B cell (primary cell): ENCODE measurements around the gene FYN. TPM values are rescaled to one million over a fixed set of nuclear protein-coding genes. Genes with fewer than 3 reads are reported as not detected.

Source experiments
- ATAC-seq: fragments of 200-7000 bp; cut with Tn5 transposase; one replicate; pipeline ENCODE4 v1.10.0; 2021; ENCODE audit warnings: low read depth, mild to moderate bottlenecking, moderate number of reproducible peaks, moderate library complexity
- CTCF ChIA-PET: fragments of 350-600 bp; sonication (Branson Sonifier 250); formaldehyde crosslinking; loops from one replicate; lab custom pipeline; 2021; ENCODE audit warnings: antibody characterized with exemption, inconsistent platforms; lab: Charles Lee
- POLR2A ChIA-PET: fragments of 350-600 bp; sonication (Branson Sonifier 250); formaldehyde crosslinking; loops from one replicate; lab custom pipeline; 2021; ENCODE audit warnings: antibody characterized with exemption; lab: Charles Lee
- DNase-seq: peaks from one replicate; pipeline ENCODE4 v3.0.0; 2013
- H2AFZ ChIP-seq: 2 replicates; pipeline ENCODE4 v1.6.1; 2012; ENCODE audit warnings: mild to moderate bottlenecking, low read depth, low read length; ENCODE audit not compliant: insufficient read depth, poor library complexity, severe bottlenecking
- H3K27ac ChIP-seq, 2 donors: 1 replicate in 1 of 2; 2 replicates in 1 of 2; pipeline ENCODE4 v1.5.1; 2012 to 2013; ENCODE audit warnings: low read length in 2 of 2, mild to moderate bottlenecking in 2 of 2, moderate library complexity in 1 of 2
- H3K27me3 ChIP-seq, 4 experiments: fragments of 200-600 bp in 1 of 4; sonication (generic) in 1 of 4; replicated peaks in 1 of 4; 1 replicate in 2 of 4; 2 replicates in 2 of 4; pipeline versions ENCODE4 v1.6.1 to v1.7.0; 2013 to 2016; ENCODE audit warnings: low read length in 3 of 4, mild to moderate bottlenecking in 2 of 4, mixed read lengths in 1 of 4, moderate library complexity in 1 of 4; ENCODE audit not compliant: insufficient read depth in 4 of 4, control insufficient read depth in 3 of 4; ENCODE audit errors: control extremely low read depth in 1 of 4
- H3K36me3 ChIP-seq, 2 experiments: replicated peaks in 1 of 2; 1 replicate in 1 of 2; 2 replicates in 1 of 2; pipeline versions ENCODE4 v1.6.1 to v1.7.1; 2013; ENCODE audit warnings: low read length in 1 of 2; ENCODE audit not compliant: insufficient read depth in 2 of 2, control insufficient read depth in 1 of 2; ENCODE audit errors: control extremely low read depth in 1 of 2, extremely low read depth in 1 of 2
- H3K4me1 ChIP-seq, 2 donors: fragments of 200-600 bp in 1 of 2; sonication (generic) in 1 of 2; 1 replicate in 1 of 2; 2 replicates in 1 of 2; pipeline versions ENCODE4 v1.5.1 to v1.6.1; 2013 to 2017; ENCODE audit warnings: low read length in 2 of 2; ENCODE audit not compliant: control insufficient read depth in 2 of 2, insufficient read depth in 2 of 2
- H3K4me2 ChIP-seq: replicated peaks from 2 replicates; pipeline ENCODE3; 2012; ENCODE audit warnings: mild to moderate bottlenecking, low read depth, low read length; ENCODE audit not compliant: poor library complexity, severe bottlenecking
- H3K4me3 ChIP-seq, 5 experiments: fragments of 200-600 bp in 1 of 5; sonication (generic) in 1 of 5; 1 replicate in 3 of 5; 2 replicates in 2 of 5; pipeline versions ENCODE4 v1.5.1 to v1.7.0; 2011 to 2016; ENCODE audit warnings: low read length in 4 of 5, mild to moderate bottlenecking in 4 of 5, low read depth in 2 of 5, control low read depth in 1 of 5, moderate library complexity in 1 of 5; ENCODE audit not compliant: insufficient read depth in 1 of 5; ENCODE audit errors: control extremely low read depth in 1 of 5, extremely low read depth in 1 of 5
- H3K79me2 ChIP-seq: fragments of 200-600 bp; sonication (generic); one replicate; pipeline ENCODE4 v1.6.0; 2016; ENCODE audit warnings: low read length; ENCODE audit not compliant: control insufficient read depth, insufficient read depth
- H3K9ac ChIP-seq: fragments of 200-600 bp; sonication (generic); 2 replicates; pipeline ENCODE4 v1.6.1; 2017; ENCODE audit warnings: mild to moderate bottlenecking, low read length, moderate library complexity
- H3K9me3 ChIP-seq, 3 donors: one replicate each; pipeline versions ENCODE4 v1.6.1 to v1.7.1; 2013; ENCODE audit warnings: low read length in 2 of 3; ENCODE audit not compliant: control insufficient read depth in 2 of 3, insufficient read depth in 1 of 3; ENCODE audit errors: control extremely low read depth in 1 of 3
- H4K20me1 ChIP-seq: 2 replicates; pipeline ENCODE4 v1.6.0; 2012; ENCODE audit warnings: mild to moderate bottlenecking, low read length; ENCODE audit not compliant: insufficient read depth, control insufficient read depth, poor library complexity, severe bottlenecking
- H3K27ac Mint-ChIP-seq: one replicate; pipeline ENCODE4 v1.8.0; 2021; ENCODE audit warnings: mixed read lengths
- H3K27me3 Mint-ChIP-seq: one replicate; pipeline ENCODE4 v1.8.0; 2021; ENCODE audit warnings: mixed read lengths
- H3K4me1 Mint-ChIP-seq: one replicate; pipeline ENCODE4 v1.8.0; 2021; ENCODE audit warnings: mixed read lengths
- H3K4me3 Mint-ChIP-seq: one replicate; pipeline ENCODE4 v1.8.0; 2021; ENCODE audit warnings: mixed read lengths
- H3K9me3 Mint-ChIP-seq: one replicate; pipeline ENCODE4 v1.8.0; 2022; ENCODE audit warnings: mixed read lengths; ENCODE audit not compliant: insufficient read depth
- CTCF ChIP-seq: fragments of 200-600 bp; IDR thresholded peaks from one replicate; pipeline ENCODE4 v1.8.0; 2022; ENCODE audit warnings: antibody characterized with exemption, mild to moderate bottlenecking
- EZH2 ChIP-seq: IDR thresholded peaks from 2 replicates; pipeline ENCODE4 v1.6.1; 2012; ENCODE audit warnings: borderline replicate concordance, low read depth, mild to moderate bottlenecking, moderate library complexity, low read length; ENCODE audit not compliant: insufficient read depth, poor library complexity, severe bottlenecking
- WGBS: methylation state at CpG from one replicate; pipeline ENCODE4 v1.1.5; 2013; ENCODE audit warnings: missing lambda C conversion rate; ENCODE audit not compliant: insufficient coverage; 5-methylcytosine and 5-hydroxymethylcytosine counted together
- intact Hi-C: fragments of 100-400 bp; cut with micrococcal nuclease; formaldehyde crosslinking; loops from one replicate; pipeline ENCODE4 v1.10.0; 2022
- polyA plus RNA-seq: library from polyadenylated mRNA; depleted of rRNA; stranded (reverse); fragments of >200 nt; gene quantifications from 2 replicates; pipeline ENCODE4 v1.2.3, GENCODE V29; 2012
- total RNA-seq, 2 donors: library from RNA; stranded (reverse); fragments of 120-200 nt in 1 of 2; gene quantifications; 1 replicate in 1 of 2; 2 replicates in 1 of 2; pipeline versions ENCODE4 v1.2.3 to v1.2.4, GENCODE V29; 2013 to 2022

FYN gene
- total and polyA plus RNA-seq, 2 donors (not counting 1 experiment from before 2014, with no cell fraction given) = 54.1 to 94.0 TPM

- Mint-ChIP-seq H3K9me3 (no peaks in the 10 kb centered on the region), H3K27ac (peak overlapping the region; percentile 39), H3K27me3 (no peaks in the 10 kb centered on the region), H3K4me3 (peak overlapping the region; percentile 56), H3K4me1 (peaks cover 73% of the 10 kb centered on the region)
- H2AFZ ChIP-seq = no peak overlapping the region
- H3K4me2 ChIP-seq = peak overlapping the region; percentile 59
- no peaks in the 10 kb centered on the region for H4K20me1 ChIP-seq
- TF ChIP-seq EZH2 (no peak), CTCF (no peak)
- intact Hi-C loops = loop anchor here (1.0 to 5.0 kb wide), 3 partner anchors 15 to 54 kb away; no protein-coding TSS in a partner anchor
- no peaks in the 10 kb centered on the region for H3K27me3 ChIP-seq
- ATAC-seq (peak; percentile 89), DNase-seq (peak; percentile 70)
- ChIA-PET POLR2A (no interaction called here), CTCF (interaction anchor here (1.1 to 1.7 kb wide), 4 partner anchors 39 to 250 kb away, joined by 3 to 6 read pairs (median 3); no protein-coding TSS in a partner anchor)
- H3K27ac ChIP-seq = no peak overlapping the region
- H3K36me3 ChIP-seq = peaks cover 2 to 3% of the 10 kb centered on the region in 2 experiments
- peaks cover 44% of the 10 kb centered on the region for H3K79me2 ChIP-seq
- no peaks in the 10 kb centered on the region for H3K9me3 ChIP-seq
- 0% methylated on average over 1 of the region's 3 CpGs for WGBS
- peaks cover 63 to 66% of the 10 kb centered on the region in 2 donors for H3K4me1 ChIP-seq
- peak overlapping the region; percentile 5 for H3K9ac ChIP-seq
- peak overlapping the region in 2 of 5 experiments; percentile 11 to 15 for H3K4me3 ChIP-seq
These were observed 125.0 kb downstream of the FYN start for GRCh38 chr6:111748231-111748647.

- no peak for DNase-seq
- Histone ChIP-seq H3K4me3 (peak overlapping the region in 1 of 5 experiments; percentile 15), H3K36me3 (peaks cover 2 to 4% of the 10 kb centered on the region in 2 experiments), H3K27me3 (no peaks in the 10 kb centered on the region), H3K79me2 (peaks cover 40% of the 10 kb centered on the region), H3K4me2 (peak overlapping the region; percentile 59), H3K4me1 (peaks cover 59 to 62% of the 10 kb centered on the region in 2 donors), H3K9me3 (peaks cover 0 to 3% (median 0%) of the 10 kb centered on the region in 3 donors), H3K9ac (peak overlapping the region; percentile 5), H3K27ac (no peak overlapping the region), H2AFZ (no peak overlapping the region), H4K20me1 (no peaks in the 10 kb centered on the region)
- peak overlapping the region; percentile 56 for H3K4me3 Mint-ChIP-seq
- no peaks in the 10 kb centered on the region for H3K27me3 Mint-ChIP-seq
- no peak for ATAC-seq
- peaks cover 69% of the 10 kb centered on the region for H3K4me1 Mint-ChIP-seq
- intact Hi-C loops = loop anchor here (1.0 to 5.0 kb wide), 3 partner anchors 15 to 54 kb away; no protein-coding TSS in a partner anchor
- peak overlapping the region; percentile 39 for H3K27ac Mint-ChIP-seq
- ChIA-PET CTCF (interaction anchor here (1.1 to 1.7 kb wide), 4 partner anchors 38 to 250 kb away, joined by 3 to 6 read pairs (median 3); no protein-coding TSS in a partner anchor), POLR2A (no interaction called here)
- H3K9me3 Mint-ChIP-seq = no peaks in the 10 kb centered on the region
- TF ChIP-seq CTCF (no peak), EZH2 (no peak)
- WGBS = 100% methylated on average over 1 of the region's 5 CpGs
These were observed 125.4 kb downstream of the FYN start for GRCh38 chr6:111747829-111748228.
